ENCODE measurements around the gene HIGD1A. TPM values are rescaled to one million over a fixed set of nuclear protein-coding genes. Genes with fewer than 3 reads are reported as not detected.
A peak's percentile ranks its signal among the peaks of the same experiment; 100 is the strongest.

HIGD1A gene
- total RNA-seq, 2 donors from 2014 or later: 36.3 to 52.4 TPM

DNA sequence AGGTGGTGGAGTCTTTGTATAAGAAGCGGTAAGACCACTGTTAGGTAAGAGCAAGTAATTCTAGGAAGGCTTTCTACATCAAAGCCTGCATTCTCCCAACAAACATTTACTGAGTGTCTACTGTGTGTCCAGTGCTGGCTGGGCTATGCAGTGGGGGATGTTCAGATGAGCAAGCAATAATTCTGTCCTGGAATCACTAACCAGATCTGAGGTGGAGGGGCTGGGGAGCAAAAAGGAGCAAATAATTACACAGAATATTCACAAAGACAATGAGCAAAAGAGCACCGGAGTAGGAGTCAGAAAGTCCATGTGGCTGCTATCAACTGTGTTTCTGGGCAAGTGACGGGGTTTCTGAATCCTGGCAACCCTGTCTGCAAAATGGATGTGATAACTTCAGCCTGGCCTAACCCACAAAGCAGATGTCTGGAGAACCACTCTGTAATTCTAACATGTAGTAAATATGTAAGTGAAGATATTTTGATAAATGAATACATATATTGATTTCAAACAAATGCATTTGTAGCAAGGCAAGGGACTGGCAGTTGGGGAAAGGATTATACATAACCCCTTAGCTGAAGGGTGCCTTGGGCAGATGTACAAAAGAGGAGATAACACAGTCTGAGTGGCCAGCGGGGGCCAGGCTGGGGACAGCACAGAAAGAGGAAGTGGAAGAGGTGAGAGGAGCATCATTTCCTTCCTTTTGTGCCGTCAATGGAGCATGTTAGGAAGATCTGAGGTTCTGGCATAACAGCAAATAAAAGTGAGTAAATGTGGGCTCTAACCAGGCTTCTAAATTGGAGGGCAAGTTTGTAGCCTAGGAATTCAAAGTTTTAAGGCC, 42.6 kb upstream of the HIGD1A start:
- 54 to 63% methylated on average over 5 of the region's 5 CpGs for WGBS, 2 donors
- Histone ChIP-seq H3K27me3 (no peaks in the 10 kb centered on the region), H3K36me3 (replicated peaks in 1 of 2; ENCODE audit: insufficient read depth in 1 of 2, low read depth in 2 of 2) (no peaks in the 10 kb centered on the region), H3K4me1 (no peaks in the 10 kb centered on the region), H3K9me3 (no peaks in the 10 kb centered on the region), H3K27ac (no peak overlapping the region), H3K4me3 (no peak overlapping the region)
- TF ChIP-seq, protein P1, sequence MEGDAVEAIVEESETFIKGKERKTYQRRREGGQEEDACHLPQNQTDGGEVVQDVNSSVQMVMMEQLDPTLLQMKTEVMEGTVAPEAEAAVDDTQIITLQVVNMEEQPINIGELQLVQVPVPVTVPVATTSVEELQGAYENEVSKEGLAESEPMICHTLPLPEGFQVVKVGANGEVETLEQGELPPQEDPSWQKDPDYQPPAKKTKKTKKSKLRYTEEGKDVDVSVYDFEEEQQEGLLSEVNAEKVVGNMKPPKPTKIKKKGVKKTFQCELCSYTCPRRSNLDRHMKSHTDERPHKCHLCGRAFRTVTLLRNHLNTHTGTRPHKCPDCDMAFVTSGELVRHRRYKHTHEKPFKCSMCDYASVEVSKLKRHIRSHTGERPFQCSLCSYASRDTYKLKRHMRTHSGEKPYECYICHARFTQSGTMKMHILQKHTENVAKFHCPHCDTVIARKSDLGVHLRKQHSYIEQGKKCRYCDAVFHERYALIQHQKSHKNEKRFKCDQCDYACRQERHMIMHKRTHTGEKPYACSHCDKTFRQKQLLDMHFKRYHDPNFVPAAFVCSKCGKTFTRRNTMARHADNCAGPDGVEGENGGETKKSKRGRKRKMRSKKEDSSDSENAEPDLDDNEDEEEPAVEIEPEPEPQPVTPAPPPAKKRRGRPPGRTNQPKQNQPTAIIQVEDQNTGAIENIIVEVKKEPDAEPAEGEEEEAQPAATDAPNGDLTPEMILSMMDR (IDR thresholded peaks at IDR 0.05): no peak
- TF ChIP-seq POLR2A (IDR thresholded peaks at IDR 0.05): no peak
- ATAC-seq: no peak
- peak in 1 of 4 donors; percentile 36 for DNase-seq
- intact Hi-C loops (cut with DNase I): no loop called here

DNA sequence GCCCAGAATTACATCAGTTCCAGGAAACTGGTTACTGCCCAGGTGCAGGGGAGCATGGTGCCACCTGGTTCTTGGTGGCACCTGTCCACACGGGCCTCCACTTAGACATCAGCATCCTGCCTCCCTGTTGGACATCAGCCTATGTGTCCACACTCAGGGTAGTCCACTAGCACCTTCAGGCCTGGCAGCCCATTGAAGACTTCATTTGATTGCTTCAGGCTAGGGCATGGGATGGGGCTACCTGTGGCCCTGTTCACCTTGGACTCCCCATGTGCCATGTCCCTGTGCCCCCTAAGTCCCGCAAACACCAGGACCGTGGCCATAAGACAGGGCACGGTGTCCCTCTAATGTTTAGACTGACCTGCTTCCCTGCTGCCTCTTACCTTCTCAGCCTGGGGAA, 40.5 kb upstream of the HIGD1A start:
- H3K4me1 ChIP-seq: no peaks in the 10 kb centered on the region
- H3K4me3 ChIP-seq: no peak overlapping the region
- no peak for ATAC-seq
- H3K27me3 ChIP-seq: no peaks in the 10 kb centered on the region
- no peak overlapping the region for H3K27ac ChIP-seq
- no peaks in the 10 kb centered on the region for H3K36me3 ChIP-seq (replicated peaks in 1 of 2; ENCODE audit: insufficient read depth in 1 of 2, low read depth in 2 of 2)
- intact Hi-C loops (cut with DNase I): loop anchor here (5.0 kb wide), 1 partner anchor 63 kb away; no protein-coding TSS in a partner anchor
- TF ChIP-seq POLR2A (IDR thresholded peaks at IDR 0.05): no peak
- no peak for DNase-seq
- no peaks in the 10 kb centered on the region for H3K9me3 ChIP-seq
- WGBS, 2 donors: 78 to 91% methylated on average over 4 of the region's 4 CpGs

DNA sequence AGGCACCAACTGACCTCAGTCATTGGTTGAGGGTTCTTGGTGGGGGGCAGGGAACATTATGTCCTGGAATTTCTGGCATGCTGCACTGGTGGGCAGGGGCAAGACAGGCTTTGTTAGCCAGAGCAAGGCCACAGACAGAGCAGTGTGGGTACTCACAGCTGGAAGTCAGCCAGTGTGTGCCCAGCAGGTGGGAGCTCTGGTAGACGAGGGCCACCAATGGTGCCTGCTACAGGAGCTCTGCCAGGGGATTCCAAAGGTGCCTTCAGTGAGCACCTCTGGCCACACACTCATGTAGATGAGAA, 40.1 kb upstream of the HIGD1A start:
- peak in 1 of 4 donors; percentile 31 for DNase-seq
- Histone ChIP-seq H3K4me1 (no peaks in the 10 kb centered on the region), H3K36me3 (replicated peaks in 1 of 2; ENCODE audit: insufficient read depth in 1 of 2, low read depth in 2 of 2) (no peaks in the 10 kb centered on the region), H3K27ac (no peak overlapping the region), H3K4me3 (no peak overlapping the region), H3K9me3 (no peaks in the 10 kb centered on the region), H3K27me3 (no peaks in the 10 kb centered on the region)
- no peak for TF ChIP-seq POLR2A (IDR thresholded peaks at IDR 0.05)
- TF ChIP-seq, protein P1 (IDR thresholded peaks at IDR 0.05): no peak
- peak; percentile 31 for ATAC-seq
- intact Hi-C loops (cut with DNase I): loop anchor here (5.0 kb wide), 1 partner anchor 62 kb away; no protein-coding TSS in a partner anchor
- WGBS, 2 donors: 67 to 80% methylated on average over 1 of the region's 1 CpG

DNA sequence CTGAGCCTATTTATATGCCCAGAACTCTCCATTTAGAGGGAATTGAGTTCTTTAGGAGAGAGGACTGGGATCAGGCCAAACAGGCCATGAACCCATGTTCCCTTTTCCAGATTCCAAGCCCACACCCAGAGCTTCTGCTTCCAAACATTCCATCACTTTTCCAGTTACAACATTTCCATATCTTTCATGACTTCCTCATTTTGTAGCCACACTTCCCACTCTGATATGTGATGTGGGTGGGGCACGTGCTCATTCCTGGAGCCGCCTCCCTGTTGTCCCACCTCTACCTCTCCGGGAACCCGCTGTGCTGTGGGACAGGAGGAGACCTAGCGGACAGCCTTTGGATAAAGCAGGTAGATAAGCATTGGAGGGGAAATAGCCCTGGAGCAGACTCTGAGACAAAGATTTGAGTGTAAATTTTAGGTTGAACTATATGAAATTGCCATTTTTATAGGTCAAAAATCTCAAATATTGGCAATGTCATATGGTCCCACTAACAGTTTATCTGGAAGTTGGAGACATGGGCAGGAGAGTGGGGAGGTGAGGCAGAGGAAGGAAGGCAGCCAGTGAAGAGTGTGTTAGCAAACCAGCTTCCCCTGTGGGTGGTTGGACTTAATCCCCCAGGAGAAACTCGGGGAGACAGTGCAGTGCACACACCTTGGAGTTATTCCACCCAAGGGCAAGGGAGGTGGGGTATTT, 39.6 kb upstream of the HIGD1A start:
- ATAC-seq (peak; percentile 22), DNase-seq (peak in 1 of 4 donors; percentile 27)
- 68% methylated on average over 6 of the region's 6 CpGs for WGBS, 2 donors
- Histone ChIP-seq H3K4me1 (no peaks in the 10 kb centered on the region), H3K36me3 (replicated peaks in 1 of 2; ENCODE audit: insufficient read depth in 1 of 2, low read depth in 2 of 2) (no peaks in the 10 kb centered on the region), H3K4me3 (no peak overlapping the region), H3K27ac (no peak overlapping the region), H3K27me3 (no peaks in the 10 kb centered on the region), H3K9me3 (no peaks in the 10 kb centered on the region)
- TF ChIP-seq POLR2A (IDR thresholded peaks at IDR 0.05): no peak
- TF ChIP-seq, protein P1 (IDR thresholded peaks at IDR 0.05): no peak
- intact Hi-C loops (cut with DNase I): loop anchor here (5.0 kb wide), 1 partner anchor 62 kb away; no protein-coding TSS in a partner anchor

DNA sequence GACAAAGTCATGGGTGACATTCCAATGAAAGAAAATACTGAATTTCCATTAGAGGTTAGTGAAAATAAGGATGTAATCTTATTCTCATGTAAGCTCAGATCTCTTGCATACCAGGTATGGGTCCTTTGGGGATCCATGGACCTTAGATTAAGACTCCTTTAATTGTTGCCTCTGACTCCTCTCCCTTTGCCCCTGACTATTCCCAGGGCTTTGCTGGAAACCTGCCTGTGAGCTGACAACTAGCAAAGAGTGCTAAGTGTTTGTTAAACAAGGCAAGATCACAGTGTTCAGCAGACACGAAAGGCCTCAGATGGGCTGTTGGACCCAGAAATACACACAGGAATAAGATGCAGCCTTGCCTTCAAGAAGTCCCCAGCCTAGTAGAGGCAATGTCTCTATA, 37.0 kb upstream of the HIGD1A start:
- WGBS, 2 donors: 86 to 90% methylated on average over 1 of the region's 1 CpG
- intact Hi-C loops (cut with DNase I): loop anchor here (5.0 kb wide), 1 partner anchor 59 kb away; no protein-coding TSS in a partner anchor
- H3K9me3 ChIP-seq: no peaks in the 10 kb centered on the region
- no peaks in the 10 kb centered on the region for H3K27me3 ChIP-seq
- no peak overlapping the region for H3K27ac ChIP-seq
- TF ChIP-seq, protein P1 (IDR thresholded peaks at IDR 0.05): no peak
- TF ChIP-seq POLR2A (IDR thresholded peaks at IDR 0.05): no peak
- ATAC-seq (no peak), DNase-seq (no peak)
- no peaks in the 10 kb centered on the region for H3K36me3 ChIP-seq (replicated peaks in 1 of 2; ENCODE audit: insufficient read depth in 1 of 2, low read depth in 2 of 2)
- H3K4me1 ChIP-seq: no peaks in the 10 kb centered on the region
- H3K4me3 ChIP-seq: no peak overlapping the region
